GM12873 (cell line): ENCODE results near the gene KRTAP10-3.

Source experiments
- TF ChIP-seq, protein P1 (sequence below): IDR thresholded peaks from 2 replicates; pipeline ENCODE4 v1.5.1; 2012; ENCODE audit warnings: low read depth, mild to moderate bottlenecking, moderate library complexity, low read length, control low read depth; ENCODE audit not compliant: insufficient read depth; ENCODE audit errors: missing control alignments

KRTAP10-3 gene

DNA sequence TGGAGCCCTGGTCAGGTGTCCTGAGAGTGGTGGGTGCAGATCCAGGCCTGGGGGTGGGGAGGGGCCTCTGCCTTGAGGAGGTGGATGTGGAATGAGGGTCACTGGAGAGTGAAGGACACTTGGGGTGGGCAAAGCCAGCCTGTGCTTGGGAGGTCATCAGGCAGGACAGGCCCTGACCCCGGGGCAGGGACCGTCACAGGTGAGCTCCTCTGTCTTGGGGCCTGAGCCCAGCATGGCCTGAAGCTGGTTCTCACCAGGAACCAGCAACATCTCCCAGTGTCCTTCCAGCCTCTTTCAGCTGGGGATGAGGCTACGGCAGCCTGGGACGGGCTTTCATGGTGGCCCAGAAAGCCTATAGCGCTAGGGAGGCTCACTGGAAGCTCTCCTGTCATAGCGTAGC is 6.5 kb downstream of the KRTAP10-3 start:
- TF ChIP-seq, protein P1, sequence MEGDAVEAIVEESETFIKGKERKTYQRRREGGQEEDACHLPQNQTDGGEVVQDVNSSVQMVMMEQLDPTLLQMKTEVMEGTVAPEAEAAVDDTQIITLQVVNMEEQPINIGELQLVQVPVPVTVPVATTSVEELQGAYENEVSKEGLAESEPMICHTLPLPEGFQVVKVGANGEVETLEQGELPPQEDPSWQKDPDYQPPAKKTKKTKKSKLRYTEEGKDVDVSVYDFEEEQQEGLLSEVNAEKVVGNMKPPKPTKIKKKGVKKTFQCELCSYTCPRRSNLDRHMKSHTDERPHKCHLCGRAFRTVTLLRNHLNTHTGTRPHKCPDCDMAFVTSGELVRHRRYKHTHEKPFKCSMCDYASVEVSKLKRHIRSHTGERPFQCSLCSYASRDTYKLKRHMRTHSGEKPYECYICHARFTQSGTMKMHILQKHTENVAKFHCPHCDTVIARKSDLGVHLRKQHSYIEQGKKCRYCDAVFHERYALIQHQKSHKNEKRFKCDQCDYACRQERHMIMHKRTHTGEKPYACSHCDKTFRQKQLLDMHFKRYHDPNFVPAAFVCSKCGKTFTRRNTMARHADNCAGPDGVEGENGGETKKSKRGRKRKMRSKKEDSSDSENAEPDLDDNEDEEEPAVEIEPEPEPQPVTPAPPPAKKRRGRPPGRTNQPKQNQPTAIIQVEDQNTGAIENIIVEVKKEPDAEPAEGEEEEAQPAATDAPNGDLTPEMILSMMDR, result no peak

DNA sequence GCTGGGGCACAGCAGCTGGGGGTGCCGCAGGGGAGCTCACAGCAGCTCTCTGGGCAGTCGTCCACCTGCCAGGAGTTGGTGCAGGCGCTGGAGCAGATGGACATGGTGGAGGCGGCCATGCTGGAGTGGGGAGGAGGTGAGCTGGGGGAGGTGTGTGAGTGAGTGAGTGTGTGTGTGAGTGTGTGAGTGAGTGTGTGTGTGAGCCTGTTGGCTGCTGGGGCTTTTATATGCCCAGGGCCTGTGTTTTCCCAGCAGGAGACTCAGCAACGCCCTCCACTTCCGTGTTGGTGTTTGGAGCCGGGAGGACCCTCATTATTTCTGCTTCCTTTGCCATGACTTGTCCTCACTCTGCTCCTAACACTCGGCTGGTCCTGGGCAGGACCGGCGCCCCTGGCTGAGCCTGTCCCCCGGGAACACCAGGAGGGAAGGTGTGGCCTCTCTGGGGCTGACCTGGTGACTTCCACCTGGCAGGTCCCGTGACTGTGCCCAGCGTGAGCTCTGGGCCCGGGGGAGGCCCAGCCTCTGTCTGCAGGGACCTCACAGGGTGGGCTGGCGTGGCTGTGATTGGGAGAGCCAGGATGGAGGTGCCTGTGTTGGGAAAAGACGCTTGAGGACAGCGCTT is 7.1 kb downstream of the KRTAP10-3 start, which contains the start of gene KRTAP10-2:
TSS of gene KRTAP10-2 (minus strand) at position 166 of the 622 bp plus-strand sequence. CDS start at position 119, 47 bp downstream.
- TF ChIP-seq, protein P1, result no peak

GRCh38 chr21:44550807-44551206 is 7.8 kb downstream of the KRTAP10-3 start:
- TF ChIP-seq, protein P1, result no peak

DNA sequence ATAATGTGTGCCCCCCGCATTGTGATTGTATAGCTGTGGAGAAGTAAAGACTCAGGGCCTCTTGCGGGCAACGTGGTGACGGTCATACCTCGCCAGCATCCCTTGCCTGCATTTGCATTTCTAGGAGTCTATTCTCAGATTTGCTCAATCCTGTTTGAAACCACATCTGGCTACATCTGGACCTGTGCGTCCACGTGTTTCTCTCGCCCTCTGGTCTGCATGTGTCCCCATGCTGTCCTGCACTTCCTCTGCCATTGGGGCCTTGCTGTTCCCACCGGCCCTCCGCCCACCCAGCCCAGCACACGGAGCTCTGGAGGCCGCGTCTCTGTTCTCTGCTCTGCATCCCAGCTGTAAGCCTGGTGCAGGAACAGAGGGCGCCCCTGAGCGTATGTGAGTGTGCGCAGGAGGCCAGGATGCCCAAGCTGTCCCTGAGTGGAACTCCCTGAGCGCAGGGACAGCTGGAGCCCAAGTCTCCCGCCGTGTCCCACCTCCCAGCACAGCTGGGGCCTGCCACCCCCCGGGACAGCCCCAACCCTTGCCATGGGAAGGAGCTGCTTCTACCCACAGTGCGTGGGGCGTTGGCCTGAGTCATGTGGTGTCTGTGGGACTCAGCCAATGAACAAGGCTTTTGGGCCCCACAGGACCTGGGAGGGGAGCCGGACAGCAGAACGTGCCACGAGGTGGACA is 8.9 kb downstream of the KRTAP10-3 start:
- TF ChIP-seq, protein P1, result no peak

DNA sequence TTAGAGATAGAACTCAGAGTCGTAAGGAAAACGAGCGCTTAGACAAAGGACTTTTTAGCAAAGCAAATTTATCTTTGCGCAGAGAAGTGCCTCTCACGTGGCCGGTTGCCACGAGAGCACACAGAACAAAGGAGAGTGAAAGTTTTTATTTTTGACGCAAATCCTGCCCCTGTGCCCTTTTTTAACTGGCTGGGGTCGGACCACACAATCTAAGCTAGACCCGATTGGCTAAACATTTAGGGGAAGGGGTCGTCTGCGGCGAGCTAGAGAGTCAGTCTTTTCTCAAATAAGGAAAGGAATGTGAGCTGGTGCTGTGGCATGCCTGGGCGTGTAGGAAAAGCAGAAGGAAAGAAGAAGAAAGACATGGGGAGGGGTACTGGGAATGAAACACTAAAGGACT is 9.7 kb downstream of the KRTAP10-3 start:
- TF ChIP-seq, protein P1, result no peak

DNA sequence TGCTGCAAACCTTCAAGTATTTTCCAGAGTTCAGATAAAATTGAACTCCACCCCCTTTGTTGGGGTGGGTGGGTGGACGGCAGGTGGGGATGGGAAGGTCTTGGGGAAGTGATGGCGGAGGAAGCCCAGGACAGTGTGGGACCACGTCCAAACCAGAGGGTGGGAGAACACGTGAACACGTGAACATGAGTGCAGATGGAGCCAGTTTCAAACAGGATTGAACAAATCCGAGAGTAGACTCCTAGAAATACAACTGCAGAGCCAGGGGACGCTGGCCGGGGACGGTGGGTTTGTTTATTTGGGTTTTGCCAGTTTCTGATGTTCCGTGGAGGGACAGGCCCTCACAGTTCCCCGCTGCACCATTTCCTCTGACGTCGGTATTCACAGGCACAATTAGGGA is 10.2 kb downstream of the KRTAP10-3 start:
- TF ChIP-seq, protein P1, result no peak

GRCh38 chr21:44547656-44548331 is 10.8 kb downstream of the KRTAP10-3 start:
- TF ChIP-seq, protein P1, result no peak
